Effector memory CD8-positive, alpha-beta T cell (primary cell): ENCODE results near the gene DRAP1.

Experiments
- ATAC-seq: fragments of 150-1000 bp; cut with Tn5 transposase; replicated peaks from 2 replicates; pipeline ENCODE4 v1.10.0; 2021; ENCODE audit warnings: mild to moderate bottlenecking, moderate library complexity
- DNase-seq, 3 experiments: peaks; one replicate each; pipeline ENCODE4 v3.0.0; 2021
- H3K27ac Mint-ChIP-seq, 2 donors: one replicate each; pipeline ENCODE4 v1.8.0; 2022; ENCODE audit warnings: mild to moderate bottlenecking in 2 of 2, mixed read lengths in 2 of 2, moderate library complexity in 2 of 2
- H3K27me3 Mint-ChIP-seq, 2 donors: one replicate each; pipeline ENCODE4 v1.8.0; 2022; ENCODE audit warnings: mixed read lengths in 2 of 2
- H3K36me3 Mint-ChIP-seq: one replicate; pipeline ENCODE4 v1.8.0; 2022; ENCODE audit warnings: mild to moderate bottlenecking, moderate library complexity, mixed read lengths; ENCODE audit not compliant: insufficient read depth
- H3K4me1 Mint-ChIP-seq, 2 donors: one replicate each; pipeline ENCODE4 v1.8.0; 2022; ENCODE audit warnings: low read depth in 2 of 2, mixed read lengths in 2 of 2
- H3K4me3 Mint-ChIP-seq, 2 donors: one replicate each; pipeline ENCODE4 v1.8.0; 2022; ENCODE audit warnings: mild to moderate bottlenecking in 2 of 2, mixed read lengths in 2 of 2, moderate library complexity in 2 of 2
- H3K9me3 Mint-ChIP-seq, 2 donors: one replicate each; pipeline ENCODE4 v1.8.0; 2022; ENCODE audit warnings: mixed read lengths in 2 of 2

DRAP1 gene

GRCh38 chr11:65882120-65883057 is 36.8 kb upstream of the DRAP1 start:
- H3K27me3 Mint-ChIP-seq: no peaks in the 10 kb centered on the region
- peaks cover 30% of the 10 kb centered on the region for H3K36me3 Mint-ChIP-seq
- DNase-seq (no peak), ATAC-seq (no peak)
- H3K9me3 Mint-ChIP-seq: no peaks in the 10 kb centered on the region
- peak overlapping the region; percentile 53 to 88 for H3K4me3 Mint-ChIP-seq
- peaks cover 60 to 62% of the 10 kb centered on the region in 2 donors for H3K4me1 Mint-ChIP-seq
- peak overlapping the region; percentile 31 to 92 for H3K27ac Mint-ChIP-seq

GRCh38 chr11:65883058-65883761 is 36.0 kb upstream of the DRAP1 start:
- Mint-ChIP-seq H3K4me1 (peaks cover 62 to 64% of the 10 kb centered on the region in 2 donors), H3K9me3 (no peaks in the 10 kb centered on the region), H3K27me3 (no peaks in the 10 kb centered on the region), H3K4me3 (no peak overlapping the region), H3K27ac (peak overlapping the region in 1 of 2 donors; percentile 31), H3K36me3 (peaks cover 37% of the 10 kb centered on the region)
- ATAC-seq (no peak), DNase-seq (no peak)

- no peaks in the 10 kb centered on the region for H3K9me3 Mint-ChIP-seq
- no peak for ATAC-seq
- H3K4me3 Mint-ChIP-seq: no peak overlapping the region
- no peak for DNase-seq
- H3K27ac Mint-ChIP-seq: peak overlapping the region; percentile 76 to 87
- no peaks in the 10 kb centered on the region for H3K27me3 Mint-ChIP-seq
- H3K4me1 Mint-ChIP-seq: peaks cover 62 to 63% of the 10 kb centered on the region in 2 donors
- H3K36me3 Mint-ChIP-seq: peaks cover 41% of the 10 kb centered on the region
Observed at GRCh38 chr11:65883786-65884715, 35.2 kb upstream of the DRAP1 start.

GRCh38 chr11:65884716-65885092 is 34.5 kb upstream of the DRAP1 start:
- no peaks in the 10 kb centered on the region for H3K27me3 Mint-ChIP-seq
- H3K27ac Mint-ChIP-seq: peak overlapping the region; percentile 76 to 87
- no peak overlapping the region for H3K4me3 Mint-ChIP-seq
- H3K9me3 Mint-ChIP-seq: no peaks in the 10 kb centered on the region
- H3K4me1 Mint-ChIP-seq: peaks cover 62 to 64% of the 10 kb centered on the region in 2 donors
- H3K36me3 Mint-ChIP-seq: peaks cover 41% of the 10 kb centered on the region
- ATAC-seq (peak; percentile 50), DNase-seq (peak; percentile 75 to 80 (median 78))

GRCh38 chr11:65885231-65885630 is 34.0 kb upstream of the DRAP1 start:
- Mint-ChIP-seq H3K4me1 (peaks cover 64 to 66% of the 10 kb centered on the region in 2 donors), H3K27ac (peak overlapping the region; percentile 76 to 87)
- no peak for ATAC-seq

GRCh38 chr11:65885808-65886536 is 33.3 kb upstream of the DRAP1 start:
- DNase-seq: no peak
- Mint-ChIP-seq H3K4me1 (peaks cover 58 to 60% of the 10 kb centered on the region in 2 donors), H3K9me3 (no peaks in the 10 kb centered on the region), H3K27me3 (no peaks in the 10 kb centered on the region), H3K36me3 (peaks cover 37% of the 10 kb centered on the region), H3K27ac (peak overlapping the region in 1 of 2 donors; percentile 90), H3K4me3 (no peak overlapping the region)
- no peak for ATAC-seq

More at GRCh38 chr11:65885231-65885630, 34.0 kb upstream of the DRAP1 start:
- no peak for DNase-seq
- Mint-ChIP-seq H3K27me3 (no peaks in the 10 kb centered on the region), H3K36me3 (peaks cover 41% of the 10 kb centered on the region), H3K9me3 (no peaks in the 10 kb centered on the region), H3K4me3 (no peak overlapping the region)

- peaks cover 54 to 56% of the 10 kb centered on the region in 2 donors for H3K4me1 Mint-ChIP-seq
- no peak for DNase-seq
- peak overlapping the region; percentile 90 to 92 for H3K27ac Mint-ChIP-seq
- no peak for ATAC-seq
- no peaks in the 10 kb centered on the region for H3K9me3 Mint-ChIP-seq
- H3K27me3 Mint-ChIP-seq: no peaks in the 10 kb centered on the region
- peak overlapping the region; percentile 89 to 93 for H3K4me3 Mint-ChIP-seq
- peaks cover 37% of the 10 kb centered on the region for H3K36me3 Mint-ChIP-seq
Observed at GRCh38 chr11:65886826-65887722, 32.2 kb upstream of the DRAP1 start.

GRCh38 chr11:65887723-65888162 is 31.5 kb upstream of the DRAP1 start:
- ATAC-seq (no peak), DNase-seq (no peak)
- Mint-ChIP-seq H3K27ac (peak overlapping the region; percentile 90 to 92), H3K36me3 (peaks cover 42% of the 10 kb centered on the region), H3K4me3 (peak overlapping the region; percentile 89 to 93), H3K27me3 (no peaks in the 10 kb centered on the region), H3K9me3 (no peaks in the 10 kb centered on the region), H3K4me1 (peaks cover 61 to 63% of the 10 kb centered on the region in 2 donors)

- peaks cover 62 to 64% of the 10 kb centered on the region in 2 donors for H3K4me1 Mint-ChIP-seq
- peaks cover 41% of the 10 kb centered on the region for H3K36me3 Mint-ChIP-seq
- H3K27ac Mint-ChIP-seq: peak within 1 kb of the TSS; percentile 90 to 92
- H3K4me3 Mint-ChIP-seq: peak within 1 kb of the TSS; percentile 89 to 93
- no peaks in the 10 kb centered on the region for H3K9me3 Mint-ChIP-seq
- DNase-seq: peak; percentile 87 to 88 (median 87)
- peak; percentile 58 for ATAC-seq
- H3K27me3 Mint-ChIP-seq: no peaks in the 10 kb centered on the region
Observed at GRCh38 chr11:65888163-65888814, 30.9 kb upstream of the DRAP1 start, which contains the start of gene FIBP. TSS of gene FIBP (minus strand) at chr11:65888471. CDS start at chr11:65888418, 53 bp downstream.

- Mint-ChIP-seq H3K36me3 (peaks cover 35% of the 10 kb centered on the region), H3K27me3 (no peaks in the 10 kb centered on the region)
Observed at GRCh38 chr11:65890324-65891218, 28.7 kb upstream of the DRAP1 start, which contains the start of gene CCDC85B. TSS of gene CCDC85B (plus strand) at chr11:65890673. CDS start at chr11:65890784, 111 bp downstream.

More at GRCh38 chr11:65890324-65891218, 28.7 kb upstream of the DRAP1 start, which contains the start of gene CCDC85B:
- Mint-ChIP-seq H3K4me3 (peak within 1 kb of the TSS; percentile 89 to 93), H3K9me3 (no peaks in the 10 kb centered on the region), H3K4me1 (peaks cover 51 to 59% of the 10 kb centered on the region in 2 donors), H3K27ac (peak within 1 kb of the TSS; percentile 92 to 97)
- ATAC-seq (peak; percentile 71), DNase-seq (peak; percentile 96 to 98 (median 98))
